GM19025 (cell line): ENCODE measurements around the gene SOST.

Experiments used
- ATAC-seq: cut with Tn5 transposase; IDR thresholded peaks from one replicate; pipeline ENCODE4 v1.9.1; 2021; ENCODE audit warnings: mild to moderate bottlenecking, low read depth, moderate library complexity; ENCODE audit not compliant: unreplicated experiment

SOST gene

GRCh38 chr17:43713494-43714162 lies 45.0 kb downstream of the SOST start:
- no peak for ATAC-seq

GRCh38 chr17:43712397-43712796 lies 46.2 kb downstream of the SOST start:
- no peak for ATAC-seq

DNA sequence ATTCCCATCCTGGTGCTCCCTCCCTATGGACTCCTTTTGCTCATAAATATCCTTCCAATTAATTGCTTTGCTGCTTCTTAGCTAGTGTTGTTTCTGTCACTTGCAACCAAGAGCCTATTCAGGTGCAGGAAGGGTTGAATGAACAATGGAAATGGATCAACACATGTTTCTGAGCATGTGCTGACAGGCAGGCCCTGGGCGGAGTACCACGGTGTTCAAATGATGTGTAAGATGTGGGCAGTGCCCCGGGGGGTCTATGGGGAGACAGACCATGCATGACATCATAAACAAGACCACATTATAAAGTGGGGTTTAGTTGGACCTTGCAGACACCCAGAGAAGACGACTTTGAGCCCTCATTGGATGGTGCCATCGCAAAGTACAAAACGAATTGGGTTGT lies 48.5 kb downstream of the SOST start:
- no peak for ATAC-seq

GRCh38 chr17:43709210-43709609 lies 49.4 kb downstream of the SOST start:
- no peak for ATAC-seq

DNA sequence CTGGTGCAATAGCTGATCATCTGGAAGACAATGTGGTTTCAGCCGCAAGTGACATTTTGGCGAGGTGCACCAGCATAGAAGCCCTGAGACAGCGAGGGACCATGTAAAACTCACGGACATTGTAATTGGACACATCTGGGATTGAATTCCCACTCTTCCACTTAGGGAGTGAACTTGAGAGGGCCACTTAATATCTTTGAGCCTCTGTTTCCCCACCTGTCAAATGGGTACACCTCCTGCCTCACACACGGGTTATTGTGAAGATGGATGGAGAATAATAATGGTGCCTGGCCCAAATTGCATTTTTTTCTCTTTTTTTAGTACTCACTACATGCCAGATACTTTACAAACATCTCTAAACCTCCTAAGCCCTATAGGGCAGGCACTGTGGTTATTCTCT lies 51.4 kb downstream of the SOST start:
- no peak for ATAC-seq

- ATAC-seq = no peak
Measured at GRCh38 chr17:43706235-43706634, 52.4 kb downstream of the SOST start.
